GM19043 (cell line): ENCODE measurements around the gene MS4A1.
"Not testable (repeated sequence)": the region's sequence is repeated elsewhere in the genome, so short reads cannot be mapped to it uniquely, and the experiment has no call there.

ENCODE experiments used
- ATAC-seq: cut with Tn5 transposase; IDR thresholded peaks from one replicate; pipeline ENCODE4 v1.9.1; 2021; ENCODE audit warnings: low read depth; ENCODE audit not compliant: unreplicated experiment

MS4A1 gene

GRCh38 chr11:60455531-60456042, at the start of gene MS4A1:
Gene MS4A1 (plus strand): TSS chr11:60455847. CDS start chr11:60462375, 6,528 bp downstream.
- ATAC-seq = peak; percentile 81

- ATAC-seq = no peak
Observed at GRCh38 chr11:60420015-60420414, 35.6 kb upstream of the MS4A1 start.

GRCh38 chr11:60422609-60423008, 33.0 kb upstream of the MS4A1 start:
- ATAC-seq = no peak

- no peak for ATAC-seq
Observed at GRCh38 chr11:60428517-60428916, 27.1 kb upstream of the MS4A1 start.

- no peak for ATAC-seq
Observed at GRCh38 chr11:60429272-60429671, 26.4 kb upstream of the MS4A1 start, which contains the start of gene MS4A5. Gene MS4A5 (plus strand): TSS chr11:60429572. CDS start chr11:60429675, 103 bp downstream.

GRCh38 chr11:60431251-60431650, 24.4 kb upstream of the MS4A1 start:
- ATAC-seq = no peak

- no peak for ATAC-seq
Observed at GRCh38 chr11:60433401-60433800, 22.2 kb upstream of the MS4A1 start.

- ATAC-seq = no peak
Observed at GRCh38 chr11:60447070-60447469, 8.6 kb upstream of the MS4A1 start.

GRCh38 chr11:60447846-60448245, 7.8 kb upstream of the MS4A1 start:
- ATAC-seq = no peak

GRCh38 chr11:60451185-60451584, 4.5 kb upstream of the MS4A1 start:
- not testable (repeated sequence) for ATAC-seq

- no peak for ATAC-seq
Observed at GRCh38 chr11:60454212-60454611, 1.4 kb upstream of the MS4A1 start.

GRCh38 chr11:60457576-60457975, 1.9 kb downstream of the MS4A1 start:
- peak; percentile 33 for ATAC-seq

GRCh38 chr11:60459345-60459744, 3.7 kb downstream of the MS4A1 start:
- no peak for ATAC-seq

- no peak for ATAC-seq
Observed at GRCh38 chr11:60468829-60469228, 13.2 kb downstream of the MS4A1 start.

- no peak for ATAC-seq
Observed at GRCh38 chr11:60469723-60470122, 14.1 kb downstream of the MS4A1 start.

GRCh38 chr11:60477035-60477445, 21.4 kb downstream of the MS4A1 start:
- ATAC-seq = peak; percentile 68

- ATAC-seq = no peak
Observed at GRCh38 chr11:60482361-60482760, 26.7 kb downstream of the MS4A1 start.

GRCh38 chr11:60485987-60486386, 30.3 kb downstream of the MS4A1 start:
- ATAC-seq = peak; percentile 98

GRCh38 chr11:60492488-60493009, 36.9 kb downstream of the MS4A1 start, which contains the start of gene MS4A12:
Gene MS4A12 (plus strand): TSS chr11:60492778. CDS start chr11:60497319, 4,541 bp downstream.
- ATAC-seq = no peak

GRCh38 chr11:60493454-60493853, 37.8 kb downstream of the MS4A1 start:
- ATAC-seq = no peak

GRCh38 chr11:60498399-60498798, 42.8 kb downstream of the MS4A1 start:
- ATAC-seq = no peak

GRCh38 chr11:60498853-60499252, 43.2 kb downstream of the MS4A1 start:
- no peak for ATAC-seq
